ENCODE measurements around the gene TTLL11. TPM values are rescaled to one million over a fixed set of nuclear protein-coding genes. Genes with fewer than 3 reads are reported as not detected.
A peak's percentile ranks its signal among the peaks of the same experiment; 100 is the strongest.

TTLL11 gene
- total RNA-seq, 1 donor from 2014 or later, result 6.9 TPM

GRCh38 chr9:122031776-122032175 lies 61.3 kb downstream of the TTLL11 start:
- Histone ChIP-seq H3K4me2 (ENCODE audit: low read length) (peak overlapping the region; percentile 21), H3K79me2 (ENCODE audit: insufficient read depth, low read length) (no peaks in the 10 kb centered on the region), H3K4me3 (ENCODE audit: insufficient read depth, low read depth, low read length) (no peak overlapping the region), H3K9ac (ENCODE audit: low read length) (no peak overlapping the region), H4K20me1 (ENCODE audit: insufficient read depth, low read length) (no peaks in the 10 kb centered on the region), H3K36me3 (ENCODE audit: insufficient read depth, low read length) (no peaks in the 10 kb centered on the region), H3K9me3 (ENCODE audit: insufficient read depth, low read depth, low read length) (no peaks in the 10 kb centered on the region), H3K27ac (ENCODE audit: low read depth, low read length) (no peak overlapping the region), H2AFZ (ENCODE audit: low read depth, low read length) (no peak overlapping the region), H3K27me3 (ENCODE audit: insufficient read depth, low read length) (no peaks in the 10 kb centered on the region), H3K4me1 (ENCODE audit: insufficient read depth, low read length) (peaks cover 4% of the 10 kb centered on the region)
- H3K27ac Mint-ChIP-seq (ENCODE audit: unreplicated experiment), result peak overlapping the region; percentile 59
- no peaks in the 10 kb centered on the region for H3K9me3 Mint-ChIP-seq (ENCODE audit: unreplicated experiment)
- H3K4me1 Mint-ChIP-seq (ENCODE audit: low read depth, unreplicated experiment), result peaks cover 22% of the 10 kb centered on the region
- peak; percentile 24 for DNase-seq (ENCODE audit: low read depth)
- no peaks in the 10 kb centered on the region for H3K27me3 Mint-ChIP-seq (ENCODE audit: low read depth, unreplicated experiment)
- H3K36me3 Mint-ChIP-seq (ENCODE audit: low read depth, unreplicated experiment), result peaks cover 8% of the 10 kb centered on the region
- no peak overlapping the region for H3K4me3 Mint-ChIP-seq (ENCODE audit: unreplicated experiment)
- no peak for TF ChIP-seq EZH2 (IDR thresholded peaks at IDR 0.05; ENCODE audit: insufficient read depth, low read length)
- TF ChIP-seq, protein P1, sequence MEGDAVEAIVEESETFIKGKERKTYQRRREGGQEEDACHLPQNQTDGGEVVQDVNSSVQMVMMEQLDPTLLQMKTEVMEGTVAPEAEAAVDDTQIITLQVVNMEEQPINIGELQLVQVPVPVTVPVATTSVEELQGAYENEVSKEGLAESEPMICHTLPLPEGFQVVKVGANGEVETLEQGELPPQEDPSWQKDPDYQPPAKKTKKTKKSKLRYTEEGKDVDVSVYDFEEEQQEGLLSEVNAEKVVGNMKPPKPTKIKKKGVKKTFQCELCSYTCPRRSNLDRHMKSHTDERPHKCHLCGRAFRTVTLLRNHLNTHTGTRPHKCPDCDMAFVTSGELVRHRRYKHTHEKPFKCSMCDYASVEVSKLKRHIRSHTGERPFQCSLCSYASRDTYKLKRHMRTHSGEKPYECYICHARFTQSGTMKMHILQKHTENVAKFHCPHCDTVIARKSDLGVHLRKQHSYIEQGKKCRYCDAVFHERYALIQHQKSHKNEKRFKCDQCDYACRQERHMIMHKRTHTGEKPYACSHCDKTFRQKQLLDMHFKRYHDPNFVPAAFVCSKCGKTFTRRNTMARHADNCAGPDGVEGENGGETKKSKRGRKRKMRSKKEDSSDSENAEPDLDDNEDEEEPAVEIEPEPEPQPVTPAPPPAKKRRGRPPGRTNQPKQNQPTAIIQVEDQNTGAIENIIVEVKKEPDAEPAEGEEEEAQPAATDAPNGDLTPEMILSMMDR (IDR thresholded peaks at IDR 0.05; ENCODE audit: insufficient read depth, low read depth, low read length), result no peak
- FAIRE-seq, result no peak

DNA sequence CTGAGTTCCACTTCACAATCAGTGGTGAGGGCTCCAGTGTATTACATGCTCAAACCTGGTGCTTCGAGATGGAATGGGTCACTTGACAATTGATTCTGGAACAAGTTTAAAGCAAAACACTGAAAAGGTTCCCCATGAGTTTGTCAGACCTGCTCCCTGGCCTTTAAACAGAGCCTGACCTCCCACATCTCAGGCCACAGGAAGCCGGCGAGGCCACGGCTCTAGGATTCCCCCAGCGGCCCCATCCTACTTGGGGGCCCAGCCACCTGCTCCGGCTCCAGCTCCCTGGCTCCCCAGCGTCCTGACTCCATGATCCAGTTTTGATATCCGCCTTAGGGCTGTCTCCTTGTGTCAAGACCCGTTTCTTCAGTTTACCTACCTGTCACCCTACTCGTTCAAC lies 62.0 kb downstream of the TTLL11 start:
- peaks cover 8% of the 10 kb centered on the region for H3K36me3 Mint-ChIP-seq (ENCODE audit: low read depth, unreplicated experiment)
- no peaks in the 10 kb centered on the region for H3K9me3 Mint-ChIP-seq (ENCODE audit: unreplicated experiment)

GRCh38 chr9:122030357-122030756 lies 62.8 kb downstream of the TTLL11 start:
- no peak overlapping the region for H3K4me3 ChIP-seq (ENCODE audit: insufficient read depth, low read depth, low read length)
- H3K4me1 ChIP-seq (ENCODE audit: insufficient read depth, low read length), result no peaks in the 10 kb centered on the region
- DNase-seq (ENCODE audit: low read depth), result no peak
- no peaks in the 10 kb centered on the region for H3K9me3 Mint-ChIP-seq (ENCODE audit: unreplicated experiment)
- H3K36me3 ChIP-seq (ENCODE audit: insufficient read depth, low read length), result no peaks in the 10 kb centered on the region
- no peaks in the 10 kb centered on the region for H3K79me2 ChIP-seq (ENCODE audit: insufficient read depth, low read length)
- H3K27ac Mint-ChIP-seq (ENCODE audit: unreplicated experiment), result no peak overlapping the region
- no peak overlapping the region for H2AFZ ChIP-seq (ENCODE audit: low read depth, low read length)
- no peak for FAIRE-seq
- TF ChIP-seq EZH2 (IDR thresholded peaks at IDR 0.05; ENCODE audit: insufficient read depth, low read length), result no peak
- TF ChIP-seq, protein P1 (IDR thresholded peaks at IDR 0.05; ENCODE audit: insufficient read depth, low read depth, low read length), result no peak
- no peaks in the 10 kb centered on the region for H3K27me3 Mint-ChIP-seq (ENCODE audit: low read depth, unreplicated experiment)
- no peak overlapping the region for H3K27ac ChIP-seq (ENCODE audit: low read depth, low read length)
- H3K27me3 ChIP-seq (ENCODE audit: insufficient read depth, low read length), result no peaks in the 10 kb centered on the region
- no peaks in the 10 kb centered on the region for H3K9me3 ChIP-seq (ENCODE audit: insufficient read depth, low read depth, low read length)
- H3K36me3 Mint-ChIP-seq (ENCODE audit: low read depth, unreplicated experiment), result peaks cover 8% of the 10 kb centered on the region
- peaks cover 19% of the 10 kb centered on the region for H3K4me1 Mint-ChIP-seq (ENCODE audit: low read depth, unreplicated experiment)
- no peak overlapping the region for H3K4me3 Mint-ChIP-seq (ENCODE audit: unreplicated experiment)
- no peak overlapping the region for H3K4me2 ChIP-seq (ENCODE audit: low read length)
- H4K20me1 ChIP-seq (ENCODE audit: insufficient read depth, low read length), result no peaks in the 10 kb centered on the region
- H3K9ac ChIP-seq (ENCODE audit: low read length), result no peak overlapping the region

More for the DNA sequence above, 62.0 kb downstream of the TTLL11 start:
- H3K4me3 Mint-ChIP-seq (ENCODE audit: unreplicated experiment), result no peak overlapping the region
- Histone ChIP-seq H4K20me1 (ENCODE audit: insufficient read depth, low read length) (no peaks in the 10 kb centered on the region), H3K27me3 (ENCODE audit: insufficient read depth, low read length) (no peaks in the 10 kb centered on the region), H3K36me3 (ENCODE audit: insufficient read depth, low read length) (no peaks in the 10 kb centered on the region), H3K9me3 (ENCODE audit: insufficient read depth, low read depth, low read length) (no peaks in the 10 kb centered on the region), H3K4me3 (ENCODE audit: insufficient read depth, low read depth, low read length) (no peak overlapping the region), H3K27ac (ENCODE audit: low read depth, low read length) (no peak overlapping the region), H2AFZ (ENCODE audit: low read depth, low read length) (no peak overlapping the region), H3K9ac (ENCODE audit: low read length) (no peak overlapping the region), H3K79me2 (ENCODE audit: insufficient read depth, low read length) (no peaks in the 10 kb centered on the region), H3K4me2 (ENCODE audit: low read length) (no peak overlapping the region), H3K4me1 (ENCODE audit: insufficient read depth, low read length) (no peaks in the 10 kb centered on the region)
- FAIRE-seq (no peak), DNase-seq (ENCODE audit: low read depth) (no peak)
- no peak for TF ChIP-seq EZH2 (IDR thresholded peaks at IDR 0.05; ENCODE audit: insufficient read depth, low read length)
- TF ChIP-seq, protein P1 (IDR thresholded peaks at IDR 0.05; ENCODE audit: insufficient read depth, low read depth, low read length), result no peak
- peak overlapping the region; percentile 59 for H3K27ac Mint-ChIP-seq (ENCODE audit: unreplicated experiment)
- H3K27me3 Mint-ChIP-seq (ENCODE audit: low read depth, unreplicated experiment), result no peaks in the 10 kb centered on the region
- H3K4me1 Mint-ChIP-seq (ENCODE audit: low read depth, unreplicated experiment), result peaks cover 19% of the 10 kb centered on the region
